Stimulated activated CD8-positive, alpha-beta memory T cell treated with anti-CD3 and anti-CD28 coated beads, Interleukin-15, amount 100 ng/mL, for 48 hours (primary cell): ENCODE results near the gene RAB3C.

Source experiments
- DNase-seq, 2 donors: peaks; one replicate each; pipeline ENCODE4 v3.0.0-alpha.2; 2020; ENCODE audit warnings: low read depth in 2 of 2

RAB3C gene

DNA sequence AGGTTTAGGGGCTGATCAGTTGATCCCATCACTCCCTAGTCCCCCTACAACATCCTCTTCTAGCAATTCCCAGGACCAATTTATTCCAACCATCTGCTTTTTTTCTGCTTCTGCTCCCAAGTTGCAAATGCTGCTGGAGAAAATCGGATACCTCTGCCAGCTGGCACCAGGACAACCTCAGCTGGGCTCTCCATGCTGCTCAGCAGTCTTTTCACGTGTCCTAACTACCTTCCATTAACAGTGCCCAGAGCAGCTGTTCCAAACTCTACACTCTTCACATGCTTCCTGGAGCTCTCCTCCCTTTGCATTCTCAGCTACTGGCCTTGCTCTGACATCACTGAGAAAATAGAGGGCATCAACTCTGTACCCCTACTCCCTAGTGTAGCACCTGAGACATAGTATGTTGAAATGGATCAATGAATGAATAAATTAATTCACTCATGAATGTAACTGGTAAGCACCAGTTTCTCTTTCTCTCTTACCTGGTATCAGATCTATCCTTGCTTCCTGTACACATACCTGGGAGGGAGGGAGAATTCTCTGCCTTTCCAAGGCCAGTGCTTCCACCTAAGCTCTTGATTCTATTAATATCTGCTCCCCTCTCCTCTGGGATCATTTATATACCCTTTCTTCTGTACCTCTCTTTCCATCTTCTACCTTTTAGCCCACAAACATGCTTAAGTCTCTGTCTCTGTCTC lies 191.0 kb downstream of the RAB3C start:
- DNase-seq = no peak

DNA sequence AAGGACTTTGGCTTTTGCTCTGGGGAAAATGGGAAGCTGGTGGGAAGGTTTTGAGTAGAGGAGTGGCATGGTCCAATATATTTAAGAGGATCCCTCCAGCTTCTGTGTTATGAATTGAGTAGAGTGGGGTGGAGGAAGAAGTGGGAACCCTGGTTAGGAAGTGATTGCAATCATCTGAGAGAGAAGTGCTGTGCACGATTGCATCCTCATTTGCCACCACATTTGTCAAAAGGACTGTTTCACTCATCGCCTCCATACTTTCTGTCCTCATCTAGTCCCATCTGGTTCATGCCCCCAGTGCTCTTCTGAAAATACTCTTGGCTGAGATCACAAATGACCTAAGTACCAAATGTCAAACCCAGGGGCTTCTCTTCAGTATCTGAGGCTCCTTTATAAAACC lies 192.1 kb downstream of the RAB3C start:
- DNase-seq = no peak

DNA sequence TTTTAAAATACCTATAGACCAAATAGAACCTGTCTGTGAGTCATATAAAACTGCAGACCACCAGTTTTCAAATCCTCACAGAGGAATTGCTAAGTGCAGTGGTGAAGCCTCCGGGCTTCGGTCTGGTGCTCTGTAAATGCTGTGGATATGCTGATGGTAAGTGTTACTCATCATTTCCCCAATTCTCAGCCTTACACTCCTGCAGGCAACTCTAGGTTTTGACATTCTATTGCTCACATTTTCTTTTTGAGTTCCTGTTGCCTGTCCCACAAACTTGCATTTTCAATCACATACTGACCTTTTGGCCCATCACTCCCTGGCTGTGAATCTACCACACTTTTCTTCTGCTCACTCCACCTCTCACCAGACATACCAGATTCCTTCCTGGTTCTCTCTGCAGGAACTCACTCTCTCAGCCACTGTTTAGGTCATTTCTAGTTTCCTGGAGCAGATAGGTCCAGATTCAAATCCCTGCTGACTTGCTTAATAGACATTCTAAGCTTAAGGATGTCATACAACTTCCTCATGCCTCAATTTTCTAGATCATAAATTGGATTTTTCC lies 192.9 kb downstream of the RAB3C start:
- DNase-seq = peak; percentile 3 to 12

DNA sequence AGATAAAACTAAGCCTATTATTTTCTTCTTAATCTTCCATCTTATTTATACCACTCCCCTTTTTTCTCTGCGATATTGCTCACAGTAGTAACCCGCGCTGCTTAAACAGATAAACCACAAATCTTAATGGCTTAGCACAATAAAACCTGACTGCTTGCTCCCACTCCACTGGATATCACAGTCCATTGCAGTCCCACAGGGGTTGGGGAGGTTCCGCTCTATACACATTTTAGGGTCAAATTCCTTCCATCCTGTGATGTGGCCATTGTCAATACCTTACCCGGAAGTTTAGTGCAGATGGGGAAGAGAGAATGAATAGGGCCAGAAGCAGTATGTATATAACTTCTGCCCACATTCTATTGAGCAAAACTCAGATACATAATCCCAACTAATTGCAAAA lies 193.7 kb downstream of the RAB3C start:
- DNase-seq = no peak

DNA sequence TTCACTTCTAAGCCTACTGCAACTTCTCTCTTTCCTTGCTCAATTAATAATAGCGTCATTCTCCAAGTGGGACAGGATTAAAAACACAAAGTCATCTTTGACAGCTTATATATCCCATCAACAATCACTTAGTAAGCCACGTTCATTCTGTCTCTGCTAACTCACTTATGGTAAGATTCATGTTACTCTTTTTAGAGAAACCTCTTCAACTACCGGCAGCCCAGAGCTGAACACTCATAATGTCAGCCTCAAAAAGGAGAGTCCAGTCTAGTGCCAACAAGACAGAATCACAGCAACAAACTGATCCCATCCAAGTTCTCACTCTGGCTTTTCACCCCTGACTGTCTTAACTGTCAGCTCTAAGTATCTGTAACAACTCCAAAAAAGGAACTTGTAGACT lies 196.0 kb downstream of the RAB3C start:
- DNase-seq = no peak

DNA sequence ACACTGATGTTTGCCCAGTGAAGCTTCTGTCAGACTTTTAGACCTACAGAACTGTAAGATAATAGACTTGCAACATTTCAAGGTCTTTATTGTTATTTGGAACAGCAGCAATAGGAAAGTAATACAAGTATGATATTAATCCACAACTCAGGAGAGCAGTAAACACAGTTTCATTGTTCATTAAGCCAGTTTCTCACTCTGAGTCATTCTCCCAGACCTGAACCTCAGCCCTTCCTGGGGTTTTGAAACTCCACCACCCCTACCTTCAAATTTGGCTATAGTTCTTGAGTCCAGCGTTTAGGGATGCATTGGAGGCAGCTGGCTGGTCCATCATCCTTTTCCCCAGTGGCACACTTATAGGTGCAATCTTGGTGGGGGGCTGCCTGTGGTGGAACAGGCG lies 203.2 kb downstream of the RAB3C start:
- DNase-seq = no peak

DNA sequence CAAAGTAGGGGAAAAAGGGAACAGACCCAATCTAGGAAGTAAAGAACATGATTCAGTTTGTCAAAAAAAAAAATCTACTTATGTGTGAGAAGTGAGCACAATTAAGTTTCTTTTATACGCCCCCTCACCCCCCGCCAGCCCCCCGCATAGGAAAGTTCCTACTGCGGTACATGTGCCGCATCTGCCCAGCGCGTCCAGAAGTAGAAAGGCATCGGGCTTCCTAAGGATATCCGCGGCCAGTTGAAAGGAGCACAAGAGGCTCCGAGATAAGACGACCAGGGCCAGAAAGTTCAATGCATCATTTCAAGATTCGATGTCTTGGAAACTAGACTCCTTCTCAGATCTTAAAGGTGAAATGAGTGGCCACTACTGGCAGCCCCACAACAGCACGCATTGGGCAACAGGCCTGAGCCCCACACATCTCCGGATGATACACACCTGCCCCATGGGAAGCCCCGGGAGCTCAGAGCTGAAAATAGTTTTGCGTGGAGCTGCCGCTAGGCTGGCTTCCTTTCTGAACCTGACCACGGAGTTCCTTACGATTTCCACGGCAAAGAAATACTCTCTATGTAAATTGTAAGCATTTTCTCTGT lies 203.9 kb downstream of the RAB3C start:
- no peak for DNase-seq

DNA sequence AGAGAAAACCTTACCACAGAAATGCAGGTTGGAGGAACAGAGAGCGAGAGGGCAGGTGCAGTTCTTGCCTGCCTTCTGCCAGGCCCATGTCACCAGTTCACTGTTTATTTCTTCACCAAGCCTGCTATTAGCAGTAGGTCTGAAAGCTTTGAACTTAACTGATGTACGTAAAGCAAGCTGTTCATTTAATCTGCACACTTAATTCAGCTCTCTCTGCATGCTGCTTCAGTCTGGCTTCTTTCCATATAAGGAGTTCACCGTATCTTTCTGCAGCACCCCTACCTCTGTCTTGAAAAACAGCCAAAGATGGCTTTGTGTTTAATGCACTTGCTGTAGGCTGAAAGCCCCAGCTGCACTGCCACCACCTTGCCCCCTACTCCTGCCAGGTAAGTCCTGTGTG lies 205.1 kb downstream of the RAB3C start:
- no peak for DNase-seq

DNA sequence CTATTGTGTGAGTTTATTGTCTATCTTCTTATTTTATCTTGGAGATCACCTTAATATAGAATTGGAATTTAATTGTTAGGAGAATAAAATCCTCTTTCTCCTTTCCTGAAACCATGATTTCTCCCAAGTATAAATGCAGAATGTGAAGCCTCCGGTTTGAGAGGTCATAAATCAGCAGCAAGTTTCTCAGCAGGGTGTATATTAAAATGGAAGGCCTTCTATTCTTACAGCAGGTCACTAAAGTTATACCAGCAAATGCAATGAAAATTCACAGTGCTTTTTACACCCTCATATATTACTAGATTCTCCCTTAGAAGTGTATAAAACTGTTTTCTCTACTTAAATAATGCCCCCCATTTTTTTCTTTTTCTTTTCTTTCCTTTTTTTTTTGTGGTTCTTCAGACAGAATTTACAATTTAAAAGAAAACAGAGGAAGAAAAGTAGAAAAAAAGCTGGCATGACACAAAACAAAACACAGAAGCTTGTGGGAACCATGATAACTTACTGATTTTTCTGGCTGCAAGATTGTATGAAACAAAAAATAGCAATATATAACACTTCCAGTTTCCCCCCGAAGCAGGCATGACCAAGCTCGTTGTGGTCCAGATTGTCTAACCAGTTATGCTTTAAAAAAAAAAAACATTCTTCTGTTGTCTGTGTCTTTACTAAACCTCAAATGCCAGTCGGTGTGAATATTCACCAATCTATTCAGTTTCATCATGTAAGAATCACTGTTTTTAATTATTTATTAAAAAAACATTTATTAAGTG lies 211.2 kb downstream of the RAB3C start:
- no peak for DNase-seq

DNA sequence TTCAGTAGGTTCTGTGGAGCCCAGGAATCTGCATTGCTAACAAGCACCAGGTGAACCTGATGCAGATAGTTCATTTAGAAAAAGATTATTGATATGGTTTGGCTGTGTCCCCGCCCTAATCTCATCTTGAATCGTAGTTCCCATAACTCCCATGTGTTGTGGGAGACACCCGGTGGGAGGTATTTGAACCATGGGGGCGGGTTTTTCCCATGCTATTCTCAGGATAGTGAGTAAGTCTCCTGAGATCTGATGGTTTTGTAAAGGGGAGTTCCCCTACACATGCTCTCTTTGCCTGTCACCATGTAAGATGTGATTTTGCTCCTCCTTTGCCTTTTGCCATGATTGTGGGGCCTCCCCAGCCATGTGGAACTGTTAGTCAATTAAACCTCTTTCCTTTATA lies 212.0 kb downstream of the RAB3C start:
- DNase-seq = peak; percentile 22 to 26

DNA sequence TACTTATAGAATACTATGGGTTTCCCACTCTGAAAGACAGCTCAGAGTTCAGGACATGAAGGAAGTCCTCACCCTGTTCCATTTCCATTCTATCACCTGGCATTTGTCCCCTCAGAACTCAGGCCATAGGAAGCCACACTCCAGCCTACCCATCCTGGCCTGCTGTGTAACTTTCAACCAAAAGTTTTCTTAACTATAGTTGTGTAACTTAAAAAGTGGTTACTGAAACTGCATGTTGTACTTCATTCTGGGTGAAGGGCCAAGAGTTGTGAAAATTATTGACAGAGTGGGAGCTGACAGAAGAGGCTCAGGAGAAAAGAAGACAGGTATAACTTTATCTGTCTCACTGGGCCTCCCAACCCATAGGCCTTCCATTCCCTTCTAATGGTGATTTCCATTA lies 212.5 kb downstream of the RAB3C start:
- DNase-seq = no peak

DNA sequence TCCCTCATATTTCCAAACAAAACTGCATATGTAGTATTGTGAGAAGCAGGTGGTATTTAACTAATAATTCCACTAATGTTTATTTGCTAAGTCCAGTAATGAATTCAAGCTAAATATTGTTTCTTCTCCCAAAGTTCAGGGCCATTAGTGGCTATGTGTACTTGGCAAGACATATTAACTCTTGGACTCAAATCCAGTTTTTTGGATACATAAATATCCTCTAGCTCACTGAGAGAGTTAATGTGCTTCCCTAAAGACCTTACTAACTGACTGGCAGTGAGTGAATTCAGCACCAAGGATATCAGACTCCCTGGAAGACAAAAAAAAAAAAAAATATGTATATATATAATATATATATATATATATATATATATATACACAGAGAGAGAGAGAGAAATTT lies 214.1 kb downstream of the RAB3C start:
- DNase-seq = no peak

DNA sequence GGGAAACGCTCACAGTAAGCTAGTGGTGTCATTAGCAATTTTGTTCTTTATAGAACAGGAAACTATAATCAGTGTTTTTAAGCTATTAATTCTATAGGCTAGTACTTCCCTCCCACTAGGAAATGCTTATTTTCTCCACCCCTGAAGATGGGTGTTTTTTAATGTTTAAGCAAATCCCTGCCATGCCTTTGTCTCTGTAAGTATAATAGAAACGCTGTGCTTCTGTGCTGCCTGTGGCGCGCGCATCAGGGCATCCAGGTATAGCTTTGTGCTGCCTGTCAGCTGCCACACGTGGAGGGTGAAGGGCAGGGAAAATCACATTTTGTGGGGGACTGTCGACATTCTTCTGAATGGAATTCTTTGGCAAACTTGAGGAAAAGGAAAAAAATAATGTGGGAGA lies 217.5 kb downstream of the RAB3C start:
- DNase-seq = no peak

DNA sequence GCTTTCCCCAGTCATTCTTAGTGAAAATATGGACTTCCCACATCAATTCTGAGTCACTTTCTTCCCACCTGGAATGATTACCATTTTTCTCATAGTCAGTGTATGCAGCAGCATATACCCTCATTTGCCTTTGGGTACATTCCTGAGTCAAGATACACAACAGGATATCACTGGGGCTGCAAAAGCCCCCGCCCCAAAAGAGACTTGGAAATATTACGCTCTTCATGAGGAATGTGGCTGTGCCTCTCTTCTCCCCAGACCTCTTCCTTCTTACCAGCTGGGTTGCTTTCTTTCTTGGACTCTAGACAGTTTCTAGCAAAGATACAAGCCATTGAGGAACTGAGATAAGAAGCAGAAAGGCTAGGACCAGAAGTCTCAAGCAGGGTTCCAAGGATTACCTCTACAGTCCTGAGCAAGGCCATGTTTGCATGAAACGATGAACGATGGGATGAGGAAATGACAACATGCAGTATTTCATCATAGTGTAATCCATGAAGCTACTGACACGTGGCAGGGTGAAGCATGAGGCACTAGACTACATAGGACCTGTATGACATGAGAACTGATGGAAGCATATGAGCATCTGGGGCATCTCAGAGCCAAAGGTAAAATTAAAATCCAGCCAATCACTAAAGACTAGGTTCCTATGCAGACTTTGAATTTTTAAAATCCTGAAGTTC lies 218.1 kb downstream of the RAB3C start:
- no peak for DNase-seq

DNA sequence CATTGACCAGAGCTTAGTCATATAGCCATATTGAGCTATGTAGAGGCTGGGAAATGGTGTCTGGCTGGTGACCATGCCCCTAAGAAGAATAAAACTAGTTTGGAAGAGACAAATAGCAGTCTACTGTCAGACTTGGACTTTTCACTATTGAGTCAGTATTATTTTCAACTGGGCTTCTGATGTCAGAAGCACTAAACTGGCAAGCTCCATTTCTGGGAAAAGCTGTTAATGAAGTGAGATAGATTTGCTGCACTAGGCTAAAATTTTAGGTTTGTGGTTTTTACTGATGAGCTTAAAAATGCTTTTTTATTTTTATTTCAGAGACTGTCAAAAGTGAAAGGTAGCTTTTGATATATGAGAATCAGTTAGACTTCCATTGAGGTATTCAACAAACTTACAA lies 220.2 kb downstream of the RAB3C start:
- no peak for DNase-seq

DNA sequence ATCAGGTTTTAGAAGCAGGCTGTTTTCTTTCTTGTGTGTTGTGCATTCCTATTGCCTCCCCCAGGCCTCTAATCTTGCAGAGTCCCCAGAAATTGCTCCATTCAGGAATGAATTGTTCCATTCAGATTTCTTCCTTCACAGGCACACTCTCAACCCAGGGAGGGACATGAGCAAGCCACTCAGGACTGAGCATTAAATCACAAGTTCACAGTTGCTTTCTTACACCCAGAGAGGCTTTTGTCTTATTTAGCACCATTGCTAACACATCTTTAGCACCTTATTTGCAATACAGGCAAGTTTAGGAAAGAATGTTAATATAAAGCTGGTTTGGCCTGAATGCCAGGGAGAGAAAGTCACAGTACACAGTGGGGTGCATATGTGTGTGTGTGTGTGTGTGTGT lies 221.4 kb downstream of the RAB3C start:
- DNase-seq = no peak

DNA sequence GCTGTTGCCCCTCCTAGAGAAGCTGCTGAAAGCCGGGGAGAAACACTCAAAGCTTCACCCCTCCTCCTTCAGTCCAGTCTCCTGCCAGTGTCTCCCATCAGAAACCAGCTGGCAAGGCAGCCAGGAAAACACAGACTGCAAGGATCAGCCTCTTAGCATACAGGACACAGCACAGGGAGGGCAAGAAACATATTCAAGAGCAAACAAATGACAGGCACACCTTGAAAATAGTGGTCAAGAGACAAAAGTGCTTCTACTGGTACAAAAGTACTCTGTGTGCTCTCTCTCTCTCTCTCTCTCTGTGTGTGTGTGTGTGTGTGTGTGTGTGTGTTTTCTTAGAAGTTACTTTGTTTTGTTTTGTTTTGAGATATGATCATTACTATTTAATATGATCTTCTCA lies 227.2 kb downstream of the RAB3C start:
- no peak for DNase-seq

DNA sequence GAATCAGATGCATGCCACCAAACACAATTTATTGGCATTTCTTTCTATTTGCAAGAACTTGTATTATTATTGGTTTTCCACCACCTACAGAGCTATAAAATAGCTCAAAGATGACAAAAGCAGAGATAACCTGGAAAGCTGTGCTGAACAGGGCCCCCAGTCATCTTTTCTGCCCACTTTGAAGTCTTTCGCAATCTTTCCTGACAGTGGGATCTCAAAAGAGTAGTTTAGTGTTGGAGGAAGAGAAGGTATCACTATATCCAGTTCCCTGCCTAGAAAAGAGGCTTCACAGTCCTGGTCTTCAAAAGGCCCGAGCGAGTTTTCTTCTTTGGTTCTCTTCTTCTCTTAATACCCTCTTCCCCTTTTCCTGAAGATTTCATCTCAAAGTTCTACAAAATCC lies 231.0 kb downstream of the RAB3C start:
- no peak for DNase-seq

DNA sequence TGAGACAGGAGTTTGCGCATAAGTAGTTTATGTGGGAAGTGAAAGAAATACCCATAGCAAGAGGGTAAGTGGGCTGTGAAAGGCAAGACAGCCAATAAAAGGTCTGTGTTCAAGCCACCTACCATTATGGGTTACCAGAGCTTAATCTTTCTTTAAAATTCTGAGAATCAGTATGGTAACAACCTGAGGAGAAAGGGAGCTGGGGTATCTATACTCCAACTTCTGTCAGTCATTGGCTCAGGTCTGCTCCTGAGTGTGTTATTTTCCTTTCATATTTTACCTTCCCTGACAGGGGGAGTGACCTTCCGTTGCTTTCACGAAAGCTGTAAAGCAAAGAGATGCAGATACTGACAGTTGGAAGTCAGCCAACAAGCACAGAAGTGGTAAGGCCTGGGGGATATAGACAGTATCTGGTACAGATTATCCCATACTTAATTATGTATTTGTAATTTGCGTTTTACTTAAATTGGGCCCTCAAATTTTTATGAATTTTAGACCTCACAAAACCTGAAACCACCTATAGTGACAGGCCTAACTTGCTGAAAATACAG lies 233.4 kb downstream of the RAB3C start:
- DNase-seq = no peak

DNA sequence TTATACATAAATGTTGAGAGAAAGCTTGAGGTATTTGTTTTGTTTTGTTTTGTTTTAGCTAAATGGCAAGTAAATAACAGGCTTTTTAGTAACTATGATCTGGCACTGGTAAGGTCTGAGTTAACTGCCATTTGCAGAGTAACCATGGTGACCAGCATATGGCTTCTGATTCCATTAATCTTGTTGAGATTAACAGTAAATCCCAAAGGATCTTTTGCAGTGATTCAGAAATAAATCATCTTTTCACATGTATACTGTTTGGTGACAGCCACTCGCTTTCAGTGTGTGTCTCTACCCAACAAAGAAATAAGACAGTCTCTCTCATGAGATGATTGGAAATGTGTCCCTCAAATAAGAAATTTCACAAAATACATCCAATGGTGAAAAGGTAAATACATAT lies 235.6 kb downstream of the RAB3C start:
- no peak for DNase-seq

DNA sequence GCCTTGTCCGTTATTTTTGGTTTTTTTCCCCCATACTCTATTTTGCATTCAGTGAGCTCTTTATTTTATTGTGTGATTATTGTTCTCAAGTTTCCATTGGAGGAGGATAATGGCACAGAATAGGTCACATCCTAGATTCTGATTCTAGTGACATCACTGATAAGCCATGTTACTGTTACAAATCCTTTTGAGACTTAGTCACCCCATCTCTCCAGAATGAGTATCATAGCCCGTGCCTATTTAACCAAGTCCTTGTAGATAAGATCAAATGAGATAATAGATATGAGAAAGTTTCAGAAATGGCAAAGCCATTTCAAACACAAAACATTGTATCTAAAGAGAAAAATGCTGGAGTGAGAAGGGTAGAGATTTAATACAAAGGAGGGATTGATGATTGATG lies 242.6 kb downstream of the RAB3C start:
- DNase-seq = no peak

DNA sequence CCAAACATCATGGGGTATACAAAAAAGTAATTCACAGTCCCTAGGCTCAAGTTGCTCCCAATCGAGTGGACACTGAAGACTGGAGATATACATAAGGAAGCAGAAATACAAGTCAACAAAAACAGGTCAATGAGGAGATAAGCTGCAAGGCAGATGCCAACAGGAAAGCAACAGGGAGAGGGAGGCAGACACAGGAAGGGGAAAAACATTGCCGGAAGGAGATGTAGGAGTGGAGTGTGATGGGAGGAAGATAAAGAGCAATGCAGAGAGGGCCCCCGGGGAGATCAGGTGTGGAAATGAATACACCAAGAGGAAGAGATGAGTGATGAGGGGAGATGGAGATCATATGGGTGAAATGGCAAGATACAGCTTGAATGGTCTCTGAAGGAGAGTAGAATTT lies 243.0 kb downstream of the RAB3C start:
- DNase-seq = no peak
